GM19240 (cell line): Measurements from ENCODE around the gene AGRN.

ENCODE experiments used
- DNase-seq: peaks from one replicate; pipeline ENCODE4 v3.0.0; 2011; ENCODE audit warnings: low spot score; ENCODE audit not compliant: insufficient read length

AGRN gene

GRCh38 chr1:1079408-1080121, 59.6 kb downstream of the AGRN start:
- DNase-seq = no peak

- no peak for DNase-seq
Measured at GRCh38 chr1:1080122-1080757, 60.3 kb downstream of the AGRN start.

- no peak for DNase-seq
Measured at GRCh38 chr1:1080951-1081310, 61.0 kb downstream of the AGRN start.

- DNase-seq = no peak
Measured at GRCh38 chr1:1081311-1082238, 61.7 kb downstream of the AGRN start.

- no peak for DNase-seq
Measured at GRCh38 chr1:1082239-1082775, 62.4 kb downstream of the AGRN start.

GRCh38 chr1:1082776-1083415, 63.0 kb downstream of the AGRN start:
- DNase-seq = no peak

GRCh38 chr1:1083416-1084371, 63.8 kb downstream of the AGRN start:
- DNase-seq = no peak

- no peak for DNase-seq
Measured at GRCh38 chr1:1084372-1085170, 64.7 kb downstream of the AGRN start.

- DNase-seq = peak; percentile 0
Measured at GRCh38 chr1:1085171-1085841, 65.4 kb downstream of the AGRN start.

GRCh38 chr1:1085911-1086841, 66.3 kb downstream of the AGRN start:
- peak; percentile 0 for DNase-seq

- peak; percentile 0 for DNase-seq
Measured at GRCh38 chr1:1086911-1087341, 67.0 kb downstream of the AGRN start.

GRCh38 chr1:1087351-1088028, 67.6 kb downstream of the AGRN start:
- DNase-seq = no peak

GRCh38 chr1:1088029-1088800, 68.3 kb downstream of the AGRN start:
- no peak for DNase-seq

- no peak for DNase-seq
Measured at GRCh38 chr1:1088801-1089680, 69.1 kb downstream of the AGRN start.

- DNase-seq = no peak
Measured at GRCh38 chr1:1089731-1090423, 70.0 kb downstream of the AGRN start.
